Left ventricle myocardium inferior (tissue), 1 donor: ENCODE results near the gene BMX. TPM values are rescaled to one million over a fixed set of nuclear protein-coding genes. Genes with fewer than 3 reads are reported as not detected.

Source experiments
- total RNA-seq: library from RNA; stranded (reverse); fragmentation: NEBNext Ultra II Directional; extraction: Animal tissue kit (Norgen Biotek cat#: 25700); gene quantifications from one replicate; pipeline ENCODE4 v1.2.1, GENCODE V29; 2021
- donor health status: DM: no; HTN: yes; CAD: no; lungs with severe emphysema.

Gene BMX
- total RNA-seq, 1 donor from 2014 or later, result 3.3 TPM

Other genes starting within 250 kb of the BMX start
- gene ASB9, start 230.7 kb upstream of the BMX start, total RNA-seq, result 1.3 TPM
- 116 TPM for gene ASB11, start 185.2 kb upstream of the BMX start, total RNA-seq
- gene PIGA, start 165.3 kb upstream of the BMX start, total RNA-seq, result 3.8 TPM
- gene VEGFD, start 116.4 kb upstream of the BMX start, total RNA-seq, result 8.3 TPM
- gene PIR, start 7.5 kb upstream of the BMX start, total RNA-seq, result 13.0 TPM
- gene ACE2, start 100.2 kb downstream of the BMX start, total RNA-seq, result 14.0 TPM
- gene CLTRN, start 164.0 kb downstream of the BMX start, total RNA-seq, result 0.66 TPM
- gene CA5B, start 237.5 kb downstream of the BMX start, total RNA-seq, result 3.2 TPM